ENCODE results near the gene CSRP2. TPM values are rescaled to one million over a fixed set of nuclear protein-coding genes. Genes with fewer than 3 reads are reported as not detected.

CSRP2 gene
- polyA plus RNA-seq, 1 donor from 2014 or later: 67.2 TPM

DNA sequence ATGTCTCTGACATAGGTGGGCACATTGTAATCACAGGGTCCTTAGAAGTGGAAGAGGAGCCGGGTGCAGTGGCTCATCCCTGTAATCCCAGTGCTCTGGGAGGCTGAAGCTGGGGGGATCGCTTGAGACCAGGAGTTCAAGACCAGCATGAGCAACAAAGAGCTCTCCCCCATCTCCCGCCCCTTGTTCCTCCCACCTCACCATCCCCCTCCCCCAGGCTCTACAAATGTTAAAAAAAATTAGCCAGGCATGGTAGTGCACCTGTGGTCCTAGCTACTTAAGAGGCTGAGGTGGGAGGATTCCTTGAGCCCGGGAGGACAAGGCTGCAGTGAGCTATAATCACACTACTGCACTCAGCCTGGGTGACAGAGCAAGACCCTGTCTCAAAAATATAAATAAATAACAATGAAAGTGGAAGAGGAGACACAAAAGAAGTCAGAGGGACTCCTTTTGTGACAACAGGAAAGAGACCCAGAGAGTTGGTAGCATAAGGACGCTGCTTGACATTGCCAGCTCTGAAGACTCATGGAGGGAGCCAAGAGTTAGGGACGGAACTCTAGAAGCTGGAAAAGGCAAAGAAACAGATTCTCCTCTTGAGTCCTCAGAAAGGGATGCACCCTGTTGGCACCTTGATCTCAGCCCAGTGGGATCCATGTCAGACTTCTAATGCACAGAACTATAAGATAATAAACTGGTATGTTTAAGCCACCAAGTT is 29.6 kb upstream of the CSRP2 start:
- H3K27ac ChIP-seq (ENCODE audit: low read length): no peak overlapping the region
- H3F3A ChIP-seq (ENCODE audit: insufficient read depth, low read length, poor library complexity, severe bottlenecking): no peaks in the 10 kb centered on the region
- no peaks in the 10 kb centered on the region for H4K20me1 ChIP-seq (ENCODE audit: insufficient read depth)
- H3K4me2 ChIP-seq (ENCODE audit: low read length): no peak overlapping the region
- H3K27me3 ChIP-seq (ENCODE audit: insufficient read depth, low read depth, low read length): no peaks in the 10 kb centered on the region
- no peaks in the 10 kb centered on the region for H3K9me3 ChIP-seq (ENCODE audit: low read length)
- no peak overlapping the region for H3K4me3 ChIP-seq (ENCODE audit: low read length)
- H3K9ac ChIP-seq (ENCODE audit: low read length): no peak overlapping the region
- no peaks in the 10 kb centered on the region for H3K9me2 ChIP-seq (ENCODE audit: insufficient read depth, low read length)
- H3K36me3 ChIP-seq (ENCODE audit: insufficient read depth, low read length): no peaks in the 10 kb centered on the region
- H3K79me2 ChIP-seq (replicated peaks; ENCODE audit: insufficient read depth, low read length): no peaks in the 10 kb centered on the region
- TF ChIP-seq POLR2AphosphoS5 (IDR thresholded peaks at IDR 0.05) (no peak), REST (IDR thresholded peaks at IDR 0.05; ENCODE audit: borderline replicate concordance) (no peak), RAD21 (conservative IDR thresholded peaks at IDR 0.05) (no peak), CTCF (IDR thresholded peaks at IDR 0.05; ENCODE audit: poor library complexity, severe bottlenecking) (no peak), SMC3 (conservative IDR thresholded peaks at IDR 0.05; ENCODE audit: poor library complexity) (no peak), TAF1 (IDR thresholded peaks at IDR 0.05; ENCODE audit: low read depth) (no peak), MXI1 (conservative IDR thresholded peaks at IDR 0.05; ENCODE audit: poor library complexity, severe bottlenecking) (no peak), EP300 (conservative IDR thresholded peaks at IDR 0.05; ENCODE audit: poor library complexity, severe bottlenecking) (no peak), EZH2 (IDR thresholded peaks at IDR 0.05; ENCODE audit: borderline replicate concordance, insufficient read depth, low read length, poor library complexity, severe bottlenecking) (no peak)
- no peak overlapping the region for H2AFZ ChIP-seq (ENCODE audit: low read depth, low read length)

GRCh38 chr12:76901628-76902380 is 23.0 kb upstream of the CSRP2 start:
- no peaks in the 10 kb centered on the region for H3K9me2 ChIP-seq (ENCODE audit: insufficient read depth, low read length)
- no peaks in the 10 kb centered on the region for H3K9me3 ChIP-seq (ENCODE audit: low read length)
- no peak overlapping the region for H2AFZ ChIP-seq (ENCODE audit: low read depth, low read length)
- no peaks in the 10 kb centered on the region for H3F3A ChIP-seq (ENCODE audit: insufficient read depth, low read length, poor library complexity, severe bottlenecking)
- H3K27ac ChIP-seq (ENCODE audit: low read length): no peak overlapping the region
- no peaks in the 10 kb centered on the region for H3K79me2 ChIP-seq (replicated peaks; ENCODE audit: insufficient read depth, low read length)
- no peaks in the 10 kb centered on the region for H3K36me3 ChIP-seq (ENCODE audit: insufficient read depth, low read length)
- H3K27me3 ChIP-seq (ENCODE audit: insufficient read depth, low read depth, low read length): no peaks in the 10 kb centered on the region
- no peak overlapping the region for H3K9ac ChIP-seq (ENCODE audit: low read length)
- TF ChIP-seq RAD21 (conservative IDR thresholded peaks at IDR 0.05) (no peak), CTCF (IDR thresholded peaks at IDR 0.05; ENCODE audit: poor library complexity, severe bottlenecking) (no peak), EP300 (conservative IDR thresholded peaks at IDR 0.05; ENCODE audit: poor library complexity, severe bottlenecking) (no peak), SMC3 (conservative IDR thresholded peaks at IDR 0.05; ENCODE audit: poor library complexity) (no peak), EZH2 (IDR thresholded peaks at IDR 0.05; ENCODE audit: borderline replicate concordance, insufficient read depth, low read length, poor library complexity, severe bottlenecking) (no peak), MXI1 (conservative IDR thresholded peaks at IDR 0.05; ENCODE audit: poor library complexity, severe bottlenecking) (no peak), TAF1 (IDR thresholded peaks at IDR 0.05; ENCODE audit: low read depth) (no peak), REST (IDR thresholded peaks at IDR 0.05; ENCODE audit: borderline replicate concordance) (no peak), POLR2AphosphoS5 (IDR thresholded peaks at IDR 0.05) (no peak)
- H3K4me2 ChIP-seq (ENCODE audit: low read length): no peak overlapping the region
- H3K4me3 ChIP-seq (ENCODE audit: low read length): no peak overlapping the region
- no peaks in the 10 kb centered on the region for H4K20me1 ChIP-seq (ENCODE audit: insufficient read depth)
